Stimulated activated CD8-positive, alpha-beta memory T cell treated with anti-CD3 and anti-CD28 coated beads, Interleukin-4, amount 100 ng/mL, for 4 hours (primary cell): Measurements from ENCODE around the gene NT5DC3.

Source experiments
- DNase-seq, 2 donors: peaks; one replicate each; pipeline ENCODE4 v3.0.0-alpha.2; 2020; ENCODE audit warnings: low read depth in 2 of 2, low spot score in 1 of 2

The NT5DC3 gene

GRCh38 chr12:103756443-103756842, 84.6 kb downstream of the NT5DC3 start:
- DNase-seq = no peak

- DNase-seq = no peak
Observed at GRCh38 chr12:103755425-103755824, 85.6 kb downstream of the NT5DC3 start.

GRCh38 chr12:103751600-103751999, 89.4 kb downstream of the NT5DC3 start:
- no peak for DNase-seq

GRCh38 chr12:103751171-103751570, 89.9 kb downstream of the NT5DC3 start:
- DNase-seq = no peak

GRCh38 chr12:103748875-103749274, 92.2 kb downstream of the NT5DC3 start:
- no peak for DNase-seq

GRCh38 chr12:103748002-103748401, 93.0 kb downstream of the NT5DC3 start:
- no peak for DNase-seq

GRCh38 chr12:103745962-103746361, 95.1 kb downstream of the NT5DC3 start:
- DNase-seq = no peak

- no peak for DNase-seq
Observed at GRCh38 chr12:103743788-103744187, 97.2 kb downstream of the NT5DC3 start.

GRCh38 chr12:103742349-103742932, 98.6 kb downstream of the NT5DC3 start:
- no peak for DNase-seq

GRCh38 chr12:103737881-103738280, 103.2 kb downstream of the NT5DC3 start:
- DNase-seq = no peak

- no peak for DNase-seq
Observed at GRCh38 chr12:103736572-103736971, 104.5 kb downstream of the NT5DC3 start.

GRCh38 chr12:103735291-103735690, 105.7 kb downstream of the NT5DC3 start:
- DNase-seq = no peak

- DNase-seq = no peak
Observed at GRCh38 chr12:103734863-103735262, 106.2 kb downstream of the NT5DC3 start.

GRCh38 chr12:103731539-103731938, 109.5 kb downstream of the NT5DC3 start:
- DNase-seq = no peak

GRCh38 chr12:103729499-103729898, 111.5 kb downstream of the NT5DC3 start:
- DNase-seq = no peak

GRCh38 chr12:103728323-103728722, 112.7 kb downstream of the NT5DC3 start:
- DNase-seq = no peak

- DNase-seq = no peak
Observed at GRCh38 chr12:103727638-103728037, 113.4 kb downstream of the NT5DC3 start.

- no peak for DNase-seq
Observed at GRCh38 chr12:103725398-103725797, 115.6 kb downstream of the NT5DC3 start.
